Karpas-422 (cell line): Measurements from ENCODE around the gene WWTR1. TPM values are rescaled to one million over a fixed set of nuclear protein-coding genes. Genes with fewer than 3 reads are reported as not detected.

Experiments
- DNase-seq: peaks from one replicate; pipeline ENCODE4 v3.0.0-alpha.2; 2015
- H2AFZ ChIP-seq: fragments of 200-600 bp; sonication (generic); 2 replicates; pipeline ENCODE4 v1.6.1; 2014; ENCODE audit warnings: antibody characterized with exemption, low read length, mixed read lengths
- H3K27ac ChIP-seq: fragments of 200-600 bp; sonication (generic); 2 replicates; pipeline ENCODE4 v1.5.1; 2014; ENCODE audit warnings: mild to moderate bottlenecking, low read length, moderate library complexity
- H3K27me3 ChIP-seq: fragments of 200-600 bp; sonication (generic); 2 replicates; pipeline ENCODE4 v1.6.1; 2014; ENCODE audit warnings: low read length, mixed read lengths
- H3K36me3 ChIP-seq: fragments of 200-600 bp; sonication (generic); 2 replicates; pipeline ENCODE4 v1.6.1; 2014; ENCODE audit warnings: low read length, mixed read lengths; ENCODE audit not compliant: insufficient read depth
- H3K4me1 ChIP-seq: fragments of 200-600 bp; sonication (generic); 2 replicates; pipeline ENCODE4 v1.6.1; 2014; ENCODE audit warnings: mild to moderate bottlenecking, low read length, mixed read lengths
- H3K4me2 ChIP-seq: fragments of 200-600 bp; sonication (generic); 2 replicates; pipeline ENCODE4 v1.6.1; 2014; ENCODE audit warnings: low read length, low read depth, mild to moderate bottlenecking; ENCODE audit not compliant: poor library complexity, severe bottlenecking
- H3K4me3 ChIP-seq: fragments of 200-600 bp; sonication (generic); 2 replicates; pipeline ENCODE4 v1.5.1; 2014; ENCODE audit warnings: mild to moderate bottlenecking, antibody characterized with exemption, low read length, mixed read lengths
- H3K79me2 ChIP-seq: fragments of 200-600 bp; sonication (generic); 2 replicates; pipeline ENCODE4 v1.6.1; 2014; ENCODE audit warnings: mild to moderate bottlenecking, low read length, mixed read lengths
- H3K9ac ChIP-seq: fragments of 200-600 bp; sonication (generic); 2 replicates; pipeline ENCODE4 v1.6.0; 2014; ENCODE audit warnings: low read length
- H3K9me2 ChIP-seq: fragments of 200-600 bp; sonication (generic), shearing (Covaris generic); replicated peaks from 2 replicates; pipeline ENCODE4 v1.6.0; 2014; ENCODE audit warnings: mild to moderate bottlenecking, low read length, moderate library complexity; ENCODE audit not compliant: insufficient read depth
- H3K9me3 ChIP-seq: fragments of 300-700, 200-600 bp; sonication (generic); 2 replicates; pipeline ENCODE4 v1.6.1; 2014; ENCODE audit warnings: low read length, mixed read lengths
- H4K20me1 ChIP-seq: fragments of 200-600 bp; sonication (generic); 2 replicates; pipeline ENCODE4 v1.6.1; 2014; ENCODE audit warnings: mild to moderate bottlenecking, antibody characterized with exemption, low read length, low read depth; ENCODE audit not compliant: insufficient read depth
- total RNA-seq: library from RNA; depleted of rRNA; stranded (reverse); fragments of >200 nt; shearing (Covaris generic); gene quantifications from 2 replicates; pipeline ENCODE4 v1.2.3, GENCODE V29; 2014; ENCODE audit warnings: low replicate concordance

Gene WWTR1
- total RNA-seq, 1 experiment from 2014 or later: 0.11 TPM

DNA sequence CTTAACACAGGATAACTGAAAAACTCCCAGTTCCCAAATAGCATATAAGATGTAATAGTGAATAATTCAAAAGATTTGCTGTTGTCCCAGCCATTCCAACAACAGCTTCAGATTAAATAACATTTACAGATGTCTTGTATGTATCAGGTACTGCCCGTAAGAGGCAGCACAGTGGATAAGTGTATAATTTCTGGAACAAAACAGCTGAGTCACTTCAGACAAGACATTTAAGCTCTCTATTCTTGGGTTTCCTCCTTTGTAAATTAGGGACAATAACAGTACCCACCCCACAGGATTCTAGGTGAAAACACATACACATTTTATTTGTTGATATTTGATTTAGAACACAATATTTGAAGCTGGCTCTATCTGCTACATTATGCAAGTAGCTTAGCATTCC lies 2.6 kb upstream of the WWTR1 start:
- Histone ChIP-seq H3K36me3 (no peaks in the 10 kb centered on the region), H3K79me2 (no peaks in the 10 kb centered on the region), H2AFZ (no peak overlapping the region), H4K20me1 (no peaks in the 10 kb centered on the region), H3K4me2 (no peak overlapping the region), H3K4me1 (no peaks in the 10 kb centered on the region), H3K4me3 (no peak overlapping the region), H3K9me3 (no peaks in the 10 kb centered on the region), H3K27ac (no peak overlapping the region), H3K9ac (no peak overlapping the region), H3K9me2 (no peaks in the 10 kb centered on the region), H3K27me3 (no peaks in the 10 kb centered on the region)
- no peak for DNase-seq

DNA sequence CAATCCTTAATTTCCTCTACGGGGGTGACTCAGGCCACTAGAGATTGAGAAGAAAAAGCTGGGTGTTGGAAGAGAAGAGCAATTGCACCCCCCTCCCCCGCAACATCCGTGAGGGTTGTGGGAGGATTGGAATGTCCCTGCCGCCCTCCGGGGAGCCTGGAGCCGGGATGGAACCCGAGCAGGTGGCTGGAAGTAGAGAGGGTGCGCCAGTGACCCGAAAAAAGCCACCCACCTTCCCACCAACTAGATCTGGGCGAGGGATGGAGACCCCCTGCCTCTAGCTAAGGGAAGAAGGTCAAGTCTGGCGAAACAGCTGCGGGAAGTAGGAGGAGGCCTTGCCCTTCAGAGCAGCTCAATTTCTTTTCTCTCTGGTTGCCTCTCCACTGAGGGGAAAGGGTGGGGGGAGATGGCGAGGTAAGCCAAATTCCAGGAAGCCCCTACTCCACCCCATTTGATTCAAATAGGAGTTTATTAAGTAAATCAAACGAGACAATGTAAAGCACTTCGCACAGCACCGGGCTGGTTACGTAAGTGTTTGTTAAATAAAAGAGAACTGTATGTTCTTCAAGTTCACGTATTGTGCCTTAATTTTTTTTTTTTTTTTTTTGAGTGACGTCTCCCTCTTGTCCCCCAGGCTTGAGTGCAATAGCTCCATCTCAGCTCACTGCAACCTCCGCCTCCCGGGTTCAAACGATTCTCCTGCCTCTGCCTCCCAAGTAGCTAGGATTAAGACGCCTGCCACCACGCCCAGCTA lies 1.1 kb upstream of the WWTR1 start:
- H3K27ac ChIP-seq: no peak overlapping the region
- H3K4me3 ChIP-seq: no peak overlapping the region
- no peaks in the 10 kb centered on the region for H3K36me3 ChIP-seq
- H3K27me3 ChIP-seq: no peaks in the 10 kb centered on the region
- no peak overlapping the region for H3K4me2 ChIP-seq
- no peak overlapping the region for H2AFZ ChIP-seq
- no peaks in the 10 kb centered on the region for H3K79me2 ChIP-seq
- no peaks in the 10 kb centered on the region for H4K20me1 ChIP-seq
- no peak overlapping the region for H3K9ac ChIP-seq
- H3K9me2 ChIP-seq: no peaks in the 10 kb centered on the region
- H3K9me3 ChIP-seq: no peaks in the 10 kb centered on the region
- H3K4me1 ChIP-seq: no peaks in the 10 kb centered on the region
- no peak for DNase-seq

DNA sequence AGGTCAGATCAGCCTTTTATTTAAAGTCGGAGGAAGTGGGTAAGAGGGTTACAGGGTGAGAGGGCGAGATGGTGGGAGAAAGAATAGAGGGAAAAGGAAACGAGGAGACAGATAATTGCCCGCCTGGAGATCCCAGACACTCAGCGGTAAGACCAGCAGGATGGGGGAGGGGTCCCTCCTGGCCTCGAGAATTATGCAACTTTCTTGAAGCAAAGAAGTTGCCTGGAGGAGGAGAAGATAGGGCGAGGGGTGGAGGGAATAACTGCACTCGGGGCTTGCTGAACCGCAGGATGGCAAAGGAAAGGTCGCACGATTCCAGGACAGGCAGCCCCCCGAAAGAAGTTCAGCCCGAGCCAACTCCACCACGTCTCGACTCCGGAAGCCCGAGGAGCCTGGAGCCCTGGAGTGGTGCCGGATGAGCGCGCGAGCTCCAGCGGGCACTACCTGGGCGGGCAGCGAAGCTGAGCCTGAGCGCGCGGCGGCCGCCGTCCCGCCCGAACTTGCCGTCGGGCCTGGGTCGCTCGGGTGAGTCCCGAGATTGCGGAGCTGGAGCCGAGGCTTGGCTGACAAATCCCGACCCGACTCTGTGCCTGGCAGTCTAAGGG lies 402 bp downstream of the WWTR1 start:
- no peak overlapping the region for H3K4me3 ChIP-seq
- H3K9me3 ChIP-seq: no peaks in the 10 kb centered on the region
- H3K27ac ChIP-seq: no peak overlapping the region
- H3K9me2 ChIP-seq: no peaks in the 10 kb centered on the region
- no peaks in the 10 kb centered on the region for H3K79me2 ChIP-seq
- H3K4me2 ChIP-seq: no peak overlapping the region
- no peaks in the 10 kb centered on the region for H3K4me1 ChIP-seq
- H4K20me1 ChIP-seq: no peaks in the 10 kb centered on the region
- H3K36me3 ChIP-seq: no peaks in the 10 kb centered on the region
- H3K9ac ChIP-seq: no peak overlapping the region
- no peak overlapping the region for H2AFZ ChIP-seq
- H3K27me3 ChIP-seq: no peaks in the 10 kb centered on the region
- DNase-seq: no peak

DNA sequence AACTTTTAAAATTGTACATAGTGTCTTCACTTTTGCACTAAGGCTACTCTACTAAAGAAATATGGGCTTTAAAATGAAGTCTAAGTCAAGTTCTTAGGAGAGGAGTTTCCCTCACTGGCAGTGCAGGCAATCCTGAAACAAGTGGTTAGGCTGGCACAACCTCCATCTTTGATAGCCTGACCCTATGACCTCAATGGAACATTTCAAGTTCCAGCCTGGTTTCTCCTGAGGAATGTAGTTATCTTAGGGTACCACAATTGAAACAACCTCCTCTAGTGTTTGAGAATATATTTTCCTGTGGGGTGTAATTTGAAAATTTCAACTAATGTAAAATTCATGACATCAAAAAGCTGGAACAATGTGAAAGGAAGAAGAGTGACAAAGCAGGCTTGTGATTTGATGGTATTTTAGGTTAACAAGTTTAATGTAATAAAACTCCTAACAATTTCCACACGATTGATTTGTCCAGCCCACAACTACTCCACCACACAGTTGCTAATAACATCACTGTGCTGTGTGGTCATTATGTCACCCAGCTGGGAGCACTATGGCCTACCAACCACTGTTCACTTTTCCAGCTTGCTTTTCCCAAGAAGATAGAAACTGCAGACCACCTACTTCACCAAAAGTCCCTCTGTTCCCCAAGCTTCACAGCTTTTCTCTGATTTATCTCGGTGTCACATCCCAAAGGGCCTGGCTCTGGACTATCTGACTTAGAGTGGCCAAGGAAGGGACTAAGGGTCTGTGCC lies 1.8 kb downstream of the WWTR1 start:
- no peaks in the 10 kb centered on the region for H4K20me1 ChIP-seq
- no peaks in the 10 kb centered on the region for H3K4me1 ChIP-seq
- H3K4me2 ChIP-seq: no peak overlapping the region
- H2AFZ ChIP-seq: no peak overlapping the region
- no peak overlapping the region for H3K27ac ChIP-seq
- H3K9me3 ChIP-seq: no peaks in the 10 kb centered on the region
- H3K79me2 ChIP-seq: no peaks in the 10 kb centered on the region
- H3K36me3 ChIP-seq: no peaks in the 10 kb centered on the region
- H3K4me3 ChIP-seq: no peak overlapping the region
- H3K9ac ChIP-seq: no peak overlapping the region
- H3K27me3 ChIP-seq: no peaks in the 10 kb centered on the region
- DNase-seq: no peak
- no peaks in the 10 kb centered on the region for H3K9me2 ChIP-seq

DNA sequence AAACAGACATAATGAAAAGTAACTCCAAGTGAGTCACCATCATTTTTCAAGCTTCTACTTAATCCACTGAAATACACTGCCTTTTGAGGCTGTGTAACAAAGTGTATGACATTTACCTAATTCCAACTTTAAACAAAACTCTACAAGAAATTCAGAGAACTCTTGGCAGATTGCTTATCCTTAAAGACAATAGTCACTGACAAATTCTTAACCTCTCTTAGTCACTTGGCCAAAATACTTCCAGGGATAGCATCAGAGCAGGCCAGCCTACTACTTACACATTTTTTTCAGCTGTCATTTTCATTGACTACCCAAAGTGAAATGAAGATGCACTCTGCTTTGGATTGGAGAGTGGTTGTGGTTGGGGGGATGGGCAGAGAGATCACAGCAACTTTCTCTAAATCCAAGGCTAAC lies 3.6 kb downstream of the WWTR1 start:
- Histone ChIP-seq H3K27ac (no peak overlapping the region), H3K4me1 (no peaks in the 10 kb centered on the region), H4K20me1 (no peaks in the 10 kb centered on the region), H2AFZ (no peak overlapping the region), H3K4me2 (no peak overlapping the region), H3K36me3 (no peaks in the 10 kb centered on the region), H3K79me2 (no peaks in the 10 kb centered on the region), H3K9me3 (no peaks in the 10 kb centered on the region), H3K4me3 (no peak overlapping the region), H3K9ac (no peak overlapping the region), H3K9me2 (no peaks in the 10 kb centered on the region), H3K27me3 (no peaks in the 10 kb centered on the region)
- no peak for DNase-seq

DNA sequence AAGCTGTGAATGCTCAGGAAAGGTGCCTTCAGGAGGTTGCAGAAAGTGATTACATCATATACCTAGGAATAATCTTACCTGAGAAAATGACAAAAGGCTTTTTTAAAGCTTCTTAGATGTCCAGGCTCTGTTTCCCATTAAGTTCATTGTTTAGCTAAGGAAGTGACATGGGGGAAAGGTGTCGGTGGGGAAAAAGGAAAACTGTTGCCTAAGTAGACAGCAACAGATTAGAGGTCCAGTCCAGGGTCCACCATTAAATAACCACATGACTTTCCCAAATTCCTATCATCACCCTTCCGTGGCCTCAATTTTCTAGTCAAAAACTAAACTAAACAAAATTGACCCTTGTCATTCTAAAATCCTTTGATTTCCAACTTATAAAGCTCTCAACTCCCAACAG lies 4.3 kb downstream of the WWTR1 start:
- DNase-seq: no peak
- no peak overlapping the region for H3K9ac ChIP-seq
- H3K27me3 ChIP-seq: no peaks in the 10 kb centered on the region
- H3K4me3 ChIP-seq: no peak overlapping the region
- H3K79me2 ChIP-seq: no peaks in the 10 kb centered on the region
- no peak overlapping the region for H3K27ac ChIP-seq
- H3K4me1 ChIP-seq: no peaks in the 10 kb centered on the region
- no peak overlapping the region for H2AFZ ChIP-seq
- H3K9me3 ChIP-seq: no peaks in the 10 kb centered on the region
- no peaks in the 10 kb centered on the region for H3K9me2 ChIP-seq
- no peak overlapping the region for H3K4me2 ChIP-seq
- no peaks in the 10 kb centered on the region for H3K36me3 ChIP-seq
- H4K20me1 ChIP-seq: no peaks in the 10 kb centered on the region

DNA sequence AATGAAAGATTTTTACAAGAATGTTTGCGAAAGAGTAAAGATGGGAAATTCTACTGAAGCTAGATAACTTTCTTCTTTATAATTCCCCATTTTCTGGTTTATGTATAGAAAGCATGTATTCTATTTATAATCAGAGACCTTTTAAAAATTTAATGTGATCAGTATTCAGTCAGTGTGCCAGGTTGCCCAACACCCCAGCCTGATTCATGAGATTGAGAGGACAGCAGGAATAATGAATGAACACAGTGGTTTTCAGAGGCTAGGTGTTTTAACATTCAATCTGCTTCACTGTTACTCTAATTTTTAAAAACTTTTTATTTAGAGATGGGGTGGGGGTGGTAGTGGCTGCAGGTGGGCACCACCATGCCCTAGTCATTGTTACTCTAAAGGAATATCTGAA lies 4.7 kb downstream of the WWTR1 start:
- Histone ChIP-seq H3K4me2 (no peak overlapping the region), H3K79me2 (no peaks in the 10 kb centered on the region)
- no peak for DNase-seq

DNA sequence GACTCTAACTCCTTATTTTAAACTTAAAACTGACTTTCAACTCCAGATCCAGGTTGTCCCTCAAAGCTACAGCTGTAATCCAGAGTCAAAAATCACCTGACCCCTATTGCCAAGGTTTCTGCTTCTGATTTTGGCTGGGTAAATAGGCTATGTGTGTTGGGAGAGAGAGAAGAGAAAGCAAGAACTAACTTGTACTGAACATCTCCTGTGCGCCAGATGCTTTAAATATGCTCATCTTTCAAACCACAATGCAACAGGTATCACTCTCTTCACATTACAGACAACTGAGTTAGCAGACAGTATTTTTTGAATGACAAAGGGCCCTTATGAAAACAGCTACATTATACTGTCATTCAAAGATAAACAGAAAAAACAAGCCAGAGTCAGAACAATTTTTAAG lies 7.0 kb downstream of the WWTR1 start:
- Histone ChIP-seq H3K27ac (no peak overlapping the region), H3K9me3 (no peaks in the 10 kb centered on the region), H3K4me2 (no peak overlapping the region), H4K20me1 (no peaks in the 10 kb centered on the region), H3K4me1 (no peaks in the 10 kb centered on the region), H3K79me2 (no peaks in the 10 kb centered on the region), H3K9ac (no peak overlapping the region), H2AFZ (no peak overlapping the region), H3K4me3 (no peak overlapping the region), H3K9me2 (no peaks in the 10 kb centered on the region), H3K36me3 (no peaks in the 10 kb centered on the region), H3K27me3 (no peaks in the 10 kb centered on the region)
- DNase-seq: no peak

More for the DNA sequence above, 4.7 kb downstream of the WWTR1 start:
- Histone ChIP-seq H3K9me2 (no peaks in the 10 kb centered on the region), H3K27ac (no peak overlapping the region), H3K4me3 (no peak overlapping the region), H3K9ac (no peak overlapping the region), H2AFZ (no peak overlapping the region), H4K20me1 (no peaks in the 10 kb centered on the region), H3K4me1 (no peaks in the 10 kb centered on the region), H3K36me3 (no peaks in the 10 kb centered on the region), H3K9me3 (no peaks in the 10 kb centered on the region), H3K27me3 (no peaks in the 10 kb centered on the region)
